Measurements from ENCODE around the gene ATP8B3. TPM values are rescaled to one million over a fixed set of nuclear protein-coding genes. Genes with fewer than 3 reads are reported as not detected.

Gene ATP8B3, protein sequence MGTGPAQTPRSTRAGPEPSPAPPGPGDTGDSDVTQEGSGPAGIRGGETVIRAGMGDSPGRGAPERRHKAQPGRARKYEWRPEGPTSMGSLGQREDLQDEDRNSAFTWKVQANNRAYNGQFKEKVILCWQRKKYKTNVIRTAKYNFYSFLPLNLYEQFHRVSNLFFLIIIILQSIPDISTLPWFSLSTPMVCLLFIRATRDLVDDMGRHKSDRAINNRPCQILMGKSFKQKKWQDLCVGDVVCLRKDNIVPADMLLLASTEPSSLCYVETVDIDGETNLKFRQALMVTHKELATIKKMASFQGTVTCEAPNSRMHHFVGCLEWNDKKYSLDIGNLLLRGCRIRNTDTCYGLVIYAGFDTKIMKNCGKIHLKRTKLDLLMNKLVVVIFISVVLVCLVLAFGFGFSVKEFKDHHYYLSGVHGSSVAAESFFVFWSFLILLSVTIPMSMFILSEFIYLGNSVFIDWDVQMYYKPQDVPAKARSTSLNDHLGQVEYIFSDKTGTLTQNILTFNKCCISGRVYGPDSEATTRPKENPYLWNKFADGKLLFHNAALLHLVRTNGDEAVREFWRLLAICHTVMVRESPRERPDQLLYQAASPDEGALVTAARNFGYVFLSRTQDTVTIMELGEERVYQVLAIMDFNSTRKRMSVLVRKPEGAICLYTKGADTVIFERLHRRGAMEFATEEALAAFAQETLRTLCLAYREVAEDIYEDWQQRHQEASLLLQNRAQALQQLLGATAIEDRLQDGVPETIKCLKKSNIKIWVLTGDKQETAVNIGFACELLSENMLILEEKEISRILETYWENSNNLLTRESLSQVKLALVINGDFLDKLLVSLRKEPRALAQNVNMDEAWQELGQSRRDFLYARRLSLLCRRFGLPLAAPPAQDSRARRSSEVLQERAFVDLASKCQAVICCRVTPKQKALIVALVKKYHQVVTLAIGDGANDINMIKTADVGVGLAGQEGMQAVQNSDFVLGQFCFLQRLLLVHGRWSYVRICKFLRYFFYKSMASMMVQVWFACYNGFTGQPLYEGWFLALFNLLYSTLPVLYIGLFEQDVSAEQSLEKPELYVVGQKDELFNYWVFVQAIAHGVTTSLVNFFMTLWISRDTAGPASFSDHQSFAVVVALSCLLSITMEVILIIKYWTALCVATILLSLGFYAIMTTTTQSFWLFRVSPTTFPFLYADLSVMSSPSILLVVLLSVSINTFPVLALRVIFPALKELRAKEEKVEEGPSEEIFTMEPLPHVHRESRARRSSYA (N-terminal part only)
- total RNA-seq: under 1 TPM; 0.51 to 0.74 TPM

DNA sequence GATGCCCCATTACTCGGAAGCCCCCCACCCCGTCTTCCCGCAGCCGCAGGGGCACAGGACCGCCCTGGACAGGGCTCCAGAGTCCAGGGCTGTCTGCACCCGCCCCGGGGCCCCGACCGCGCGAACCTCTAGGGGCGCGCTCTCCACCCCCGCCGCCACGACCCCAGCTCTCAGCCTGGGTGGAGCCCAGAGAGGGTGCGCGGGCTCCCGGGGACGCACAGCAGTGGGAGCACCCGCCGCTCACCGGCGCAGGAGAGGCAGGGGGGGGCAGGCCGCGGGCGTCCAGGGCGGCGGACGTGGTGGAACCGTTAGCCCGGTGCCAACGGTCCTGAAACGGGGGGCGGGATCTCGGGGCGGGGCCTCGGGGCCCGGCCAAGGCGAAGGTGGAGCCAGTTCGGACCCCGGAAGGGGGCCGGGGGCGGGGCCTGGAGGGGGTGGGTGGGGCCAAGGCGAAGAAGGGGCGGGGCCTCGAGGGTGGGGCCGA lies at the start of gene ATP8B3:
Gene ATP8B3, minus strand, starts transcription at position 335 of the 484 bp plus-strand sequence. CDS start 540 bp downstream, outside the sequence.
- no peak for DNase-seq (ENCODE audit: low spot score)
- Histone ChIP-seq H3K27ac (peak within 1 kb of the TSS; percentile 60 to 65), H3K4me3 (peak within 1 kb of the TSS; percentile 46 to 56), H3K27me3 (no peaks in the 10 kb centered on the region), H3K9me3 (no peaks in the 10 kb centered on the region), H3K36me3 (peaks cover 21% of the 10 kb centered on the region), H3K4me1 (peaks cover 0 to 24% of the 10 kb centered on the region in 2 donors)
- TF ChIP-seq, protein P1, sequence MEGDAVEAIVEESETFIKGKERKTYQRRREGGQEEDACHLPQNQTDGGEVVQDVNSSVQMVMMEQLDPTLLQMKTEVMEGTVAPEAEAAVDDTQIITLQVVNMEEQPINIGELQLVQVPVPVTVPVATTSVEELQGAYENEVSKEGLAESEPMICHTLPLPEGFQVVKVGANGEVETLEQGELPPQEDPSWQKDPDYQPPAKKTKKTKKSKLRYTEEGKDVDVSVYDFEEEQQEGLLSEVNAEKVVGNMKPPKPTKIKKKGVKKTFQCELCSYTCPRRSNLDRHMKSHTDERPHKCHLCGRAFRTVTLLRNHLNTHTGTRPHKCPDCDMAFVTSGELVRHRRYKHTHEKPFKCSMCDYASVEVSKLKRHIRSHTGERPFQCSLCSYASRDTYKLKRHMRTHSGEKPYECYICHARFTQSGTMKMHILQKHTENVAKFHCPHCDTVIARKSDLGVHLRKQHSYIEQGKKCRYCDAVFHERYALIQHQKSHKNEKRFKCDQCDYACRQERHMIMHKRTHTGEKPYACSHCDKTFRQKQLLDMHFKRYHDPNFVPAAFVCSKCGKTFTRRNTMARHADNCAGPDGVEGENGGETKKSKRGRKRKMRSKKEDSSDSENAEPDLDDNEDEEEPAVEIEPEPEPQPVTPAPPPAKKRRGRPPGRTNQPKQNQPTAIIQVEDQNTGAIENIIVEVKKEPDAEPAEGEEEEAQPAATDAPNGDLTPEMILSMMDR (IDR thresholded peaks at IDR 0.05): peak in 1 of 2 donors; percentile 13

DNA sequence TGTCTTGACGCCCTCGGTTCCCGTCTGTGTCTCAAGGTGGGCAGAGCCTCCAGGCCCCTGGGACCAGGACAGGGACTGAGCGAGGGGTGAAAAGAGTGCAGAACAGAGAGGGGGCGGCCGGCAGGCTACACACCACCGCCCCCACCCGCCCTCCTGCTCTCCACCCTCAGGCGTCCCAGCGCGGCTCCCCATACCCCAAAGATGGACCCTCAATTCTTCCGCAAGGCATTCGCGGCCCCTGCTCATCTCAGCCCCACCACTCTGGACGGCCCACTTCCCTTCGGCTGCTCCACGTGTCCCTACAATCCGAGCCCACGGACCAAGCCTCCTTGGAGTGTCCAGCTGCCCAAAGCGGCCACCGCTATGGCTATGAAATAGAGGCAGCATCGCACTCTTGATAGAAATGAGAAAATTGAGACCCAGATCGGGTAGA lies 49.5 kb upstream of the ATP8B3 start:
- Histone ChIP-seq H3K9me3 (no peaks in the 10 kb centered on the region), H3K4me1 (peaks cover 0 to 69% of the 10 kb centered on the region in 2 donors), H3K27me3 (no peaks in the 10 kb centered on the region), H3K36me3 (no peaks in the 10 kb centered on the region), H3K27ac (peak overlapping the region in 1 of 2 donors; percentile 52), H3K4me3 (peak overlapping the region; percentile 71 to 73)
- no peak for DNase-seq (ENCODE audit: low spot score)
- TF ChIP-seq, protein P1 (IDR thresholded peaks at IDR 0.05): no peak

DNA sequence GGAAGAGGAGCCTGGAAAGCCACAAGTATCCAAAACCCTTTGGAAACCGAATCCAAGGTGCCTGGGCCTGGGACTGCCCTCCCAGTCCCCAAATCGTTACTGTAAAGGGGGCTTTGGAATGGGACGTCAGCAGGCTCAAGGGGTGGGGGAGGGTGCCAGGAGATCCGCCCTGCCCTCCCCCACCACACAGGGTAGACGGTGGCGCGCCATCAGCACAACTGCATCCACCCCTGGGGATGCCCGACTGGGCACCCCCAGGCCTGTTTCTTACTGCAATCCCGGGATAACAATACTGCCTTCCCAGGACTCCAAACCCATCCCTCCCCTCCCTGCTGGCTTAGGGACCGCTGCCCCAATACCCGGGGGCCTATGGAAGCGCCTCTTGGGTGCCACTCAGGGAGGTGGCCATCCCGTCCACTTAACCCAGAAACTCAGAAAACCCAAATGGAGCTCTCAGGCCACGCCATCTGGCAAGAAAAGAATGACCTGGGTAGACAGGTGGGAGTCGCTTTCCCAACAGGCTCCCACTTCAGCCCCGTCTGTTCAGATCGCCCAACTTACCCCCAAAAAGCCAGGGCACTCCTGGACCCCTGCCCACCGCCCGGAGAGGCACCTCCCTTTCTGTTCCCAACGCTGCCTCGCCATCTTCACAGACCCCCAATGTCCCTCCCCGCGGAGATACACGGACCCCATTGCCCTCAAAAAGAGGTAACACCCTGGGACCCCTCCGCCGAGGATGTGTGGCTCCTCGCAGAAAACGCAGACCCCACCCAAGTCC lies 48.9 kb upstream of the ATP8B3 start:
- TF ChIP-seq, protein P1 (IDR thresholded peaks at IDR 0.05): no peak
- Histone ChIP-seq H3K36me3 (no peaks in the 10 kb centered on the region), H3K27me3 (no peaks in the 10 kb centered on the region), H3K4me3 (peak overlapping the region in 1 of 2 donors; percentile 71), H3K27ac (peak overlapping the region in 1 of 2 donors; percentile 47), H3K9me3 (no peaks in the 10 kb centered on the region), H3K4me1 (peaks cover 0 to 75% of the 10 kb centered on the region in 2 donors)
- no peak for DNase-seq (ENCODE audit: low spot score)

DNA sequence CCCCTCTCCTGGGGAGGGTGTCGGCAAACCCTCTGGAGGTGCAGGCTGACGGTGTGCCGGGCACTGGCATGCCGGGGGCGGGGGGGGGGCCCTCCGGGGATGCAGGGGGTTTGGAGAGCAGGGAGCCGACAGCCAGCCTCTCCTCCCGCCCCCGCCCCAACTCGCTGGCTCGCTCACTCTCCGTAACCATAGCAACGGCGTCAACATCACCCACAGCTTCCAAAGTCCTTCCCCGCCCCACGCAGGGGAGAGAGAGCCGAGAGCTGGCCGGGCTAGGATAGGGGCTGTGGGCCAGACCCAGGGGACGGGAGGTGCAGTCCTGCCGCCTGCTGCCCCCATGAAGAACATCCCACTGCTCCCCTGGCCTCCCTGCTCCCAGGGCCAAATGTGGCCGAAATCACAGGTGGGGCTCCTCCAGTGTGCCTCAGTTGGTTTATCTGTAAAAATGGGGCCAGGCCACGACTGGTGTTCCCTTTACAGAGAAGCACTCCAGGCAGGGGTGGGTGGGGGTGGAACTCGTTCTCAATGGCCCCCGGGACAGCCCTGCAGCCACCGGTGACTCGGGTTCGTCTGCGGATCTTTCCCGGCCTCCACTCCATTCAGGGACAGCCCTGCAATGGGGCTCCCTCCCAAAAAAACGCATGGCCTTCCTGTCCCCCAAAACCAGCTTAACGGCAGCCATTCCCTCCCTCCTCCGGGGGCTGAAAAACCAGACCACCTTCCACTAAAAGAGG lies 48.1 kb upstream of the ATP8B3 start:
- H3K4me3 ChIP-seq: no peak overlapping the region
- peak overlapping the region in 1 of 2 donors; percentile 47 for H3K27ac ChIP-seq
- no peaks in the 10 kb centered on the region for H3K36me3 ChIP-seq
- no peak for DNase-seq (ENCODE audit: low spot score)
- TF ChIP-seq, protein P1 (IDR thresholded peaks at IDR 0.05): no peak
- no peaks in the 10 kb centered on the region for H3K27me3 ChIP-seq
- peaks cover 0 to 82% of the 10 kb centered on the region in 2 donors for H3K4me1 ChIP-seq
- no peaks in the 10 kb centered on the region for H3K9me3 ChIP-seq
